ENCODE measurements around the gene MT4.

DNA sequence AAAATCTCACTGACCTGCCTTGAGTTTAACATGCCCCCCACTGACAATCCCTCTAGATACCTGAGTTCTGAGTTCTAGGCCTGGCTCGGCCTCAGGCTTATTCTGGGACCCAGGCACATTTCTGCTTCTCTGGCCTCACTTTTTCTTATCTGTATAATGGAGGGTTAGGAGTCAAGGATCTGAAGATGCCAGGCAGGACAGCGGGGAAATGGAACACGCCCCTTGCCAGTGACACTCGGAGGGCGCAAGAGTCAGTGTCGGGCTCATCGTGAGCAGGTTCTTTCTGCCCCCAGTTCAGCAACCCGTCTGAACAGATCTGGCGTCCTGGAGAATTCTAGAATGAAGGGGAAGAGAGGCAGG lies 23.9 kb downstream of the MT4 start:
- TF ChIP-seq, protein P1, sequence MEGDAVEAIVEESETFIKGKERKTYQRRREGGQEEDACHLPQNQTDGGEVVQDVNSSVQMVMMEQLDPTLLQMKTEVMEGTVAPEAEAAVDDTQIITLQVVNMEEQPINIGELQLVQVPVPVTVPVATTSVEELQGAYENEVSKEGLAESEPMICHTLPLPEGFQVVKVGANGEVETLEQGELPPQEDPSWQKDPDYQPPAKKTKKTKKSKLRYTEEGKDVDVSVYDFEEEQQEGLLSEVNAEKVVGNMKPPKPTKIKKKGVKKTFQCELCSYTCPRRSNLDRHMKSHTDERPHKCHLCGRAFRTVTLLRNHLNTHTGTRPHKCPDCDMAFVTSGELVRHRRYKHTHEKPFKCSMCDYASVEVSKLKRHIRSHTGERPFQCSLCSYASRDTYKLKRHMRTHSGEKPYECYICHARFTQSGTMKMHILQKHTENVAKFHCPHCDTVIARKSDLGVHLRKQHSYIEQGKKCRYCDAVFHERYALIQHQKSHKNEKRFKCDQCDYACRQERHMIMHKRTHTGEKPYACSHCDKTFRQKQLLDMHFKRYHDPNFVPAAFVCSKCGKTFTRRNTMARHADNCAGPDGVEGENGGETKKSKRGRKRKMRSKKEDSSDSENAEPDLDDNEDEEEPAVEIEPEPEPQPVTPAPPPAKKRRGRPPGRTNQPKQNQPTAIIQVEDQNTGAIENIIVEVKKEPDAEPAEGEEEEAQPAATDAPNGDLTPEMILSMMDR (conservative IDR thresholded peaks at IDR 0.05; ENCODE audit: low read depth, low read length) = no peak
- TF ChIP-seq MXI1 (IDR thresholded peaks at IDR 0.05; ENCODE audit: borderline replicate concordance, low read depth, low read length) = no peak

Data from IMR-90 (cell line).